ENCODE results near the gene ZKSCAN4.

Gene ZKSCAN4

DNA sequence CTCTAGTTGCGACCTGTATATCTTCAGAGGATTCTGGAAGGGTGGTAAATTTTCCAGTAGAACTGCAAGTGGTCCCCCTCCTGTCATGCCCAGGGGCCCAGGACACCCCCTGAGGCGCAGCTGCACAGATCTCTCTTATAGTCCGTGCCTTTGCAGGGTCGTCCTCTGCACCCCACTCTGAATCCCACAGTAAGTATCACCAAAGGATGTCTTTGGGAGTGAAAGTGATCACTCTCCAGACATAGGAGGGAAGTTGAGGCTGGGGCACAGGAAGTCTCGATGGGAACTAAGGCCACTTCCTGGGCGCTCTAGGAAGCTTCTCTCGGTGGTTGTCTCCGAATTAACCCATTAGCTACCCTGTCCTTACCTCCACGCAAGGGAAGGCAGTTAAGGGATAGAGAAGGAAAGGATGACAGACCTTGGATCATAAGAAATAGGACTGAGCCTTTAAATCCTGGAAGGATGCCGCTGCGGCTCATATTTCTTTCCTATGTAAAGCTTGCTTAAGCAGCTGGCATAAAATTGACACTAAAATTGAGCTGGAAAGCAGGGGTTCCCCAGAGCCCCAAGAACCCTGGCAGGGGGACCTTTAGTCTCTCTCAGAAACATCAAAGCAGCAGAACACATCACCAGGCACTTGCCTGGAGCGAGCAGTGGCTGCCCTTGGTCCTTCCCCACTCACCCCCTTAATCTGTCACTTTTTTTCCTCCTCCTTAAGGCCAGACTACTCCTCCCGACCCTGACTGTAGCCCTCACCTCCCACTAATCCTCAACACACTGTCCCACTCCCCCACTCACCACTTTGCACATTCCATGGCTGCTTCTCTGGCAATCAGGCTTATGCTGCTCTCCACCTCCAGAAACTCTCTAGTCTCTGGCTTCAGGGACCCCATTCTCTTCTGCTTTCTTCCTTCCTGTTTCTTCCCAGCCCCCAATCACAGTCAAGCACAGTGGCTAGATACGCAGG is at the start of gene ZKSCAN4:
Gene ZKSCAN4 (minus strand): TSS at position 261 of the 967 bp plus-strand sequence. CDS start 289 bp downstream, outside the sequence.
- DNase-seq = peak; percentile 75

DNA sequence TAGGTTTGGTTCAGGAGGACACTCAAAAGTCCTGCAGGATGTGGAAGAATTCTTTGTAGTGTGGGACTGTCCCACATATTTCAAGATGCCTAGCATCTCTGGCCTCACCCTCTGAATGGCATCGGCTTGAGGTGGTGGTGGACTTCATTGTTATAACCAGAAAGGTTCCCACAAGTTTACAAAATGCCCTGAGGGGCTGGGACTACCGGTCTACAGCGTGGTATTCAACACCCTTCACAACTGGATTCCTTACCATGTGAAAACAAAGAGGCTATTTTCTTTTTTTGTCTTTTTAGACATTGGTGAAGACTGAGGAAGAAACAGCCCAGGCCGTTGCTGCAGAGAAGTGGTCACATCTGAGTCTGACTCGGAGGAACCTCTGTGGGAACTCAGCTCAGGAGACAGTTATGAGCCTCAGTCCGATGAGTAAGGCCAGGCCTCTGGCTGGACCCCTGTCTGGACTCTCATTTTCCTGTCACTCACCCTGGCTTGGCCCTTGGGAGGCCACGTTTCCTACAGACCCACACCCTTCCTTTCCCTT is 44.5 kb upstream of the ZKSCAN4 start:
- DNase-seq = no peak

DNA sequence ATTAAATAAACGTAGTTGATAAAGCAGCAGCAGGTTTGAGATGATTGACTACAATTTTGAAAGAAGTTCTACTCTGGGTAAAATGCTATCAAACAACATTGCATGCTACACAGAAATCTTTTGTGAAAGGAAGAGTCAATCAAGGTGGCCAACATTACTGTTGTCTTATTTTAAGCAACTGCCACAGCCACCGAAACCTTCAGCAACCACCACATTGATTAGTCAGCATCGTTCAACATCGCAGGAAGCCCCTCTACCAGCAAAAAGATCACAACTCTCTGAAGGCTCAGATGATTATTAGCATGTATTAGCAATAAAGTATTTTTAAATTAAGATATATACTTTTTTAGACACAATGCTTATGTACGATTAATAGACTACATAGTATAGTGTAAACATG is 43.3 kb upstream of the ZKSCAN4 start:
- no peak for DNase-seq

DNA sequence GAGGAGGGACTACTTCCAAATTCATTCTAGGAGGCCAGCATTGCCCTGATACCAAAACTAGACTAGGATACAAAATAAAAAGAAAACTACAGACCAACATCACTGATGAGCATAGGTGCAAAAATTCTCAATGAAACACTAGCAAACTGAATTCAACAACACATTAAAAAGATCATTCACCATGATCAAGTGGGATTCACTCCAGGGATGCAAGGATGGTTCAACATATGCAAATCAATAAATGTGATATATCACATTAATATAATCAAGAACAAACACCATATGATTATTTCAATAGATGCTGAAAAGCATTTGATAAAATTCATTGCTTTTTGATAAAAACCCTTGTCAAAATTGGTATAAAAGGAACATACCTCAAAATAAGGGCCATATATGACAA is 39.5 kb upstream of the ZKSCAN4 start:
- DNase-seq = no peak

DNA sequence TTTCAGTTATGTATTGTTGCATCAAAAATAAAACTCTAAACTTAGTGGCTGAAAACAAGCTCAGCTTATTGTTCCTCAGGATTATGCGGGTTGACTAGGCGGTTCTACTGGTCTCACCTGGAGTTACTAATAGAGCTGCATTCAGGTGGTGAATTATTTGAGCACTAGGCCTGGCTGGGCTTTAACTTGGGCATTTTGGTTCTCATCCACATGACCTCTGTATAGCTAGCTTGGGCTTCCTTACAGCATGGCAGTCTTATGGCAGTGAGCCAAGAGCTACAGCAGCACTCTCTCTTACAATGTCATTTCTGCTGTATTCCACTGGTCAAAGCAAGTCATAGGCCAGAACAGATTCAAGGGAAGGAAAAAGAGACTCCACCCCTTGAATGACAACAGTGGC is 30.9 kb upstream of the ZKSCAN4 start:
- DNase-seq = no peak

DNA sequence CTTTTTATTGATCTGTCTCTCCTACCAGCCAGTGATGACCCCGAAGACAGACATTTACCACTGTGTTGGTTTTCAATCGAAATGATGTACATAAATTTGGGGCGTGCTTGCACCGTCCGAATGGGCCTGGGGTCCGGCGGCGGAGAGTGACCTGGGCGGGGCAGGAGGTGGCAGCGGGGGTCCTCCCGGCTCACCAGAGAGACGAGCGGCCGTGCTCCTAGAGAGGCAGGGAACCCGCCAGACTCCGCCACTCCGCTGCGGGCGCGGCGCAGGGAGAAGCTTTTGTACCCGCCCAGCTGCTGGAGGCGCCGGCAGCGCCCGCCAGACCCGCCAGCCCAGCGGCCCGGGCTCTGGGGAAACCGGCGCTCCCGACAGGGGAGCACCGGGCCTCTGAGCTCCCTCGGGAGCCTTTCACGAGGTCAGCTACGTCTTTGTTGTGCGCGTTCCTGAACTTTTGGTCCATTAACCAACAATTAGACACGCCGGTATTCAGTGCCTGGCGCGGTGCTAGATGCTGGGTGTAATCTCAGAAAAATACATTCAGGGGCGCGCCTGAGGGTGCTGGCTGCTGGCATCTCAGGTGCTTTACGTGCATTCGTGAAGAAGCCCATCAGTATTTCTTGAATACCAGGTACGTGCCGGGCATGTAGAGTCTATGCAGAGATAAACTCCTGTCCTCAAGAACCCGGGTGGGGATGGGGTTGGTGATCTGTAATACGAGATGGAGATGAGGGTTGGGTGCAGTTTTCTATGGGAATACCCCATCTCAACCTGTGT is 29.4 kb upstream of the ZKSCAN4 start, which contains the start of gene PGBD1:
Gene PGBD1 (plus strand): TSS at position 285 of the 777 bp plus-strand sequence. CDS start 2,242 bp downstream, outside the sequence.
- peak; percentile 11 for DNase-seq

DNA sequence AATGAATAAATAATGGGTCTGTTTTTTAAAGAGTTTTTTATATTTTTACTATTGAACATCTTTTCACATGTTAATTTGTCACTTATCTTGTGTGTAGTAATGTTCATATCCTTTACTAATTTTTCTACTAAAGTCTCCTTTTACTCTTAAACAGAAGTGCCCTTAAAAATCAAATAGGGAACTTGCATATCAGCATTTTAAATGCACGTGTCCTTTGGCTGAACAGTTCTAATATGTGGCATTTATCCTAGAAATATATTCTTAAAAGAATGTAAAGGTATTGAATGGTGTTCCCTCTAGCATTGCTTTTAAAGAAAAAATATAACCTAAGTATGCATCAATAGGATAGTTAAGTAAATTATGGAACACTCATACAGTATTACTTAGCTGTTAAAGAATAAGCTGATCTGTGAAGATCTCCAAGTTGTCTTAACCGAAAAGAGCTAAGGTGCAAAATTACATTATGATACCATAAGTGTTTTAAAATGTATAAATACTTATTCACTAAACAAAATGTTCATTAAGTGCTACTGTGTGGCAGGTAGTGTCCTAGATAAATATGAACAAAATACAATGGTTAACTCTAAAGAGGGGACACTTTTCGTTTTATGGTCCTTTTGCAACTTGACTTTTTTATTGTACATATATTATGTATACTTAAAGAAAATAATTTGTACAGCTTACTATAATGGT is 28.7 kb upstream of the ZKSCAN4 start:
- no peak for DNase-seq

DNA sequence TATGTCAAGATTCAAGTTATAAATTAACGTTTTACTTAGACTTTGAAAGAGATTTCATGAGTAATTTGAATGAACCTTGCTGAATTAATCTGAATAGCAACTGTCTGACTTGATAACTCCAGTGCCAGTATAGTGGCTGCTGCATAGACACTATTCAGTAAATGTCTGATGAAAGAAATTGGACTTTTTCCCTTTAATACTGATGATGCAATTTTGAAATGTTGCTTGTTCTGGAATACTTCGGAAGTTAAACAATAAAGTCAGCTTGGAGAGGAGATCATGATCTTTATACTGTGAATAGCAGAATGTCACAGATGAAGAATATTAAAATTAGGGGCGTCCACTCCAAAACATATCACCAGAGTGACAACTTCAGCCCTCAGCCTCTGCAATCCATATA is 25.7 kb upstream of the ZKSCAN4 start:
- DNase-seq = no peak

DNA sequence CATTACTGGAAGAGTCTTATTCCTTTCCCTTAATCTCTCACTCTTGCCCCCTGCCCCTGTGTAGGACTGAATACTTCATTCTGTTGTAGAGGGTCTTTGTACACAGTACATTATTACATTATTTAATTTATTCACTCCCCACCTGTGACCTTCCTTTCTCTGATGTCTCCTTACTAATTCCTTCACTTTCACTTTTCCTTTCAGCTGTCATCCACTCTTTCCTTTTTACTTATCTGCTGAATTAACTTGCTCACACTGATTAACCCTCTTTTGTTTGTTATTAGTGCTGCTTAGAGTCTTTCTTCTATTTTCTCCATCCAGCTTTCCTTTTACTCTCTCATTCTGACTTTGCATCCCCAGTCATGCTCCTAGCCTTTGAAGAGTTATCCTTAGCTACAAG is 22.8 kb upstream of the ZKSCAN4 start:
- DNase-seq = no peak

DNA sequence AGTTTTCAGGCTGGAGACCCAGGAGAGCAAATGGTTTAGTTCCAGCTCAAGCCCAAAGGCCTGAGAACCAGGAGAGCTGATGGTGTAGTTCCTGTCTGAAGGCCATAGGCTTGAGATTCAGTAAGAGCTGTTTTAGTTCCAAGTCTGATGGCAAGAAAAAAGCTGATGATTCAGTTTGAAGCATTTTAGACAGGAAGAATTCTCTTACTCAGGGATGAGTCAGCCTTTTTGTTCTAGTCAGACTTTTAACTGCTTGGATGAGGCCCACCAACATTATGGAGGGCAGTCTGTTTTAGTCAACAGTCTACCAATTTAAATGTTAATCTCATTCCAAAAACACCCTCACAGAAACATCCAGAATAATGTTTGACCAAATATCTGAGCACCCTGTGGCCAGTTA is 17.4 kb upstream of the ZKSCAN4 start:
- DNase-seq = peak; percentile 1

DNA sequence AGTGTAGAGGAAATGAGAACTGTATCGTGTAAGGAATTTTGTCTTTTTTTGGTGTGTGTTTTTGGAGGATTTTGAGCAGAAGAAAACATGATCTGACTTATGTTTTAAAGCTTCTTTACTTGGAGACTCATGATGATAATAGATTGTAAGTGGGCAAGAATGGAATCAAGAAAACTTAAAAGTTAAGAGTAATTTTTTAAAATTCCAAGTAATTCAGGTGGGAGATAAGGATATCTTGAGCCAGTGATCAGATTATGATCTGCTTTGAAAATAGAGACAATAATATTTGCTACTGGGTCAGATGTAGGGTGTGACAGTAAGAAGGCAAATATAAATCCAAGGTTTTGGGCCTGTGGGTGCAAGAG is 15.6 kb upstream of the ZKSCAN4 start:
- DNase-seq = no peak

DNA sequence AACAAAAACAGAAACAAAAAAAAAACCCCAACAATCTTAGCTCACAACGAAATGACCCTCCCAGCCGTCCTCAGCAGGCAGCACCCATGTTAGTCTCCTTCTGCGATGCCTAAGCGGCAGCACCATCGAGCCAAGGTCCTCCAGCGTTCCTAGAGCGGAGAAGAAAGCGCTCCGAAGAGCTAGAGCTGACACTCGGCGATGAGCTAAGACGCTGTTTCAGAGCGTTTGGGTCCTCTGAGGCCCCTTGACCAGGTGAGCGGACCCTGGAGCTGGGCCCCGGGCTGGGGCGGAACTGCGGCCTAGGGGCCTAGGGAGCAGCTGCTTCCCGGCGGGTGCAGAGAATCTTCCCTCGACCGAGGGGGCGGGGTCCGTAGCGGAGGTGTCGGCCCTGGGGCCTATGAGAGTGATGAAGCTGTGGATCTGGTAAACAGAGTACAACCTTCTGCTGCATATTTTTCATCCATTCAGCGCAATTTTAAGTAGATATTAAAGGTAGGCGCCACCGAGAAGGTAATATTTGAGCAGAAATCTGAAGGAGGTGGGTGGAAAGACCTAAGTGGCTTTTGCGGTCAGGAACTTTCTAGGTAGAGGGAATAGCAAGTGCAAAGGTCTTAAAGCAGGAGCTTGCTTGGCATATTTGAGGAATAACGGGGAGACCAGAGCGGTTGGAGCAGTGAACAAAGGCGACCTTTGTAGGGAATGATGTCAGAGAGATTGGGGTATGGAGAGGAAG is 15.1 kb upstream of the ZKSCAN4 start, which contains the start of gene ZSCAN26:
Gene ZSCAN26 (plus strand): TSS at position 182 of the 733 bp plus-strand sequence. CDS start 4,777 bp downstream, outside the sequence.
- DNase-seq = peak; percentile 88

DNA sequence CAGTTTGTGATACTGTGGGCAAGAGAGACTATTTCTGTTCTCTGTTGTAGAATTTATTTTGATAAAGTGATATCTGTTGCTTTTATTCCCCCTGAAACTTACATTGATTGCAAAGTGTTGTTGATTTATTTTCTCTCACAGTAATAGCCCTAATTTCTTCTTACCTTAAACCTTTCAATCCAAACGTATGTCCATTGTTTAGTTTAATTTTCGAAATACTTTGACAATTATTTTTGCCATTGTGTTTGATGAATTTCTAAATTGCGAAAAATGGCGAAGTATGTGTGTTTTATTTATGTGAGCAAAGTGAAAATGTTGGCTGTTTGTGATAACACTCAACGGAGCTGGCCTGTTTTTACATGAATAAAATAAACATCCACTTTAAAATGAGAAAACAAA is 14.5 kb upstream of the ZKSCAN4 start:
- DNase-seq = no peak

DNA sequence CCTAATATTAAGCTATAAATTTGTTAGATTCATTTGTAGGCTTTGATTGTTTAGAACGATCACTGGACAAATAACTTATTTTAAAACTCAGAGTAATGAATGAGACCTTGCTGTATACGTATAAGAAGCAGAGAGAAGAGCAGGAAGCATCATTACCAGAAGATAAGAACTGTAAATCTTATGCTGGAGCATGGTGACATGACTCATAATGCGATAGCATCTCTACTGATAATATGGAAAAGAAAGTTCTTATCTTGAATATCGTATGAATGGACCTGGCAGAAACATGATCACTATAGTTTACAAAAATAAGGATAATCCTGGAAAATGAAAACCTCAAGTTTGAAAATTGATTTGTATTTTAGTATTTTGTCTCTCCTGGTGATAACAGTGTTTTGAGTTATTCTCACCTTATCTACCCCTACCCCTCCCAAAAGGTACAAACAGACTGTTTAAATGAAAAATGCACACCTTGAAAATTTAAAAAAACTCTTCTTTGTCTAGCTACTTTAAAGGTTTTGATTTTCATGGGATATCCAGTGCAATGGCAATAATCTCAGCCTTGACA is 12.8 kb upstream of the ZKSCAN4 start:
- no peak for DNase-seq

DNA sequence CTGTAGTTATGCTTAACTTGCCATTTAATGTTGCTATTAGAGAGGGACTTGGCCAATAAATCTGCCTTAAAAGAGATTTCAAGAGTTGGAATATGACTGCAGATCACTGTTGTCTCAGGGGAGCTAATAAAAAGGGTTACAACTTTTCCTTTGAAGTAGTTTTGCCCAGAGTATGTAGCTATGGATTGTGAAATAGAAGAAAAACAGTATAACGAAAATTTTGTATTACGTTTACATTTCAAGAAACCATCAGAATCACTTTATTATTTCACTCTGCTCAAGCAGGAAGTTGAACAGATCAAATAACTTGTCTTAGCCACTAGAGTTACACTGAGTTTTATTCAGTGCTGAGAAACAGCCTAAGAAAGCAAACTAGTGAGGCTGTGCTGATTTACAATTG is 11.9 kb upstream of the ZKSCAN4 start:
- no peak for DNase-seq

DNA sequence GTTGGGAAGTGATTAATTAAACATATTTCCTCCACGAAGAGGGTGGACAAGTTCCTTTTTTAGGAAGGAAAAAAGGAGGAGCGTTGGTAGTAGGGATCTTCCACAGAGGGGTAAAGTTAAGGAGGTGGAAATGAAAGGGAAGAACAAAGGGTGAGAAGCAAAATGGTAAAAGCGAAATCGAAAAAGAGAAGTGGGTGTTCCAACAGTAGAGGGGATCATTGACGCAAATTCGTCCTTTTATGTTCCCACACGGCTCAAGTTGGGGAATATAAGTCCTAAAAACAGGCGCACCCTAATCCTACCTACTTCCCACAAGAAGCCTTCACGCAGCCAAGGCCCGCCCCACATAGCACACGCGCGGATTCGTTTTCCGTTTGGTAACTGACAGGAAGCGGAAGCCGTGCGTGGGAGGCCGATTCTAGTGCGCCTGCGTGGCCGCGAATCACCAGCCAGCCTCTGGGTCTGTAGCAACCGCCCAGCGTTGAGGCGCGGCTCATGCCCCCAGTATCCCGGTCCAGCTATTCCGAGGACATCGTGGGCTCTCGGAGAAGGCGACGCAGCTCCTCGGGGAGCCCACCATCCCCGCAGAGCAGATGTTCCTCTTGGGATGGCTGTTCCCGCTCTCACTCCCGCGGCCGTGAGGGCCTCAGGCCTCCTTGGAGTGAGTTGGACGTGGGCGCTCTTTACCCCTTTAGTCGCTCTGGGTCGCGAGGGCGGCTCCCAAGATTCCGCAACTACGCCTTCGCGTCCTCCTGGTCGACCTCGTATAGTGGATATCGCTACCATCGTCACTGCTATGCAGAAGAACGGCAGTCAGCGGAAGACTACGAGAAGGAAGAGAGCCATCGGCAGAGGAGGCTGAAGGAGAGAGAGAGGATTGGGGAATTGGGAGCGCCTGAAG is 7.1 kb upstream of the ZKSCAN4 start, which contains the start of gene NKAPL:
Gene NKAPL (plus strand): TSS at position 421 of the 901 bp plus-strand sequence. CDS start 75 bp downstream, at position 496.
- DNase-seq = peak; percentile 42

DNA sequence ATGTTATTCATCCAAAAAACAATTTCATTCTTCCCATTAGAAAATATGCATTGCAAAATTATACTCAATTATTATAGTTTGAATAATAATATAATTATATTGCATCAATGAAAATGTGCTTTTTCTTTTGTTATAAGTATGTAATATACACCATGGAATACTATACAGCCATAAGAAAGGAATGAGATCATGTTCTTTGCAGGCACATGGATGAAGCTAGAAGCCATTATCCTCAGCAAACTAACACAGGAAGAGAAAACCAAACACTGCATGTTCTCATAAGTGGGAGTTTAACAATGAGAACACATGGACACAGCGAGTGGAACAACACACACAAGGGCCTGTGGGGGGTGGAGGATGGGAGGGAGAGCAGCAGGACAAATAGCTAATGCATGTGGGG is 5.0 kb upstream of the ZKSCAN4 start:
- no peak for DNase-seq

DNA sequence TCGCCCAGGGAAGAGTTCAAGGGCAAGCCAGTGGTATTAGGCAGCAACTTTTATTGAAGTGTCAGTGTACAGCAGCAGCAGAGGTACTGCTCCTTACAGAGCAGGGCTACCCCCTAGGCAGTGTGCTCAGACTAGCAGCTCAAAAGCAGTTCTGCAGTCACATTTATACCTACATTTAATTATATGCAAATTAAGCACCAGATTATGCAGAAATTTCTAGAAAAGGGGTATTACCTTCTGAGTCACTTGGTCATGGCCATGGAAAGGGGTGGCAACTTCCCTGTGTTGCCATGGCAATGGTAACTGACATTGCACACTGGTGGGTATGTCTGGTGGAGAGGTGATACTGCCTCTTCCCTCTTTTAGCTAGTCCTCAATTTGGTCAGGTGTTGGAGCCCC is 2.1 kb upstream of the ZKSCAN4 start:
- no peak for DNase-seq

DNA sequence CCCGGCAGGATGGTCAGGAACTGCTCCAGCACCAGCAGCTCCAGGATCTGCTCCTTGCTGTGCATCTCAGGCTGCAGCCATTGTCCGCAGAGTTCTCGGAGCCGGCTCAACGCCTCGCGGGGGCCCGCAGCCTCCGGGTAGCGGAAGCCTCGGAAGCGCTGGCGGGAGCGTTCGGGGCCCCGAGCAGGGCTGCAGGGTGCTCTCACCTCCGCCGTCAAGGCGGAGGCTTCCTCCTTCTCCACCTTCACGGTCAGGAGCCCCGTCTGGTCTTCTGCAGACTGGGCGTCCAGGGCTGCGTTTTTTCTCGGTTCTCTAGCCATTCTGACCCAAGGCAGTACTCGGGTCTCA is 434 bp downstream of the ZKSCAN4 start:
- DNase-seq = peak; percentile 4

DNA sequence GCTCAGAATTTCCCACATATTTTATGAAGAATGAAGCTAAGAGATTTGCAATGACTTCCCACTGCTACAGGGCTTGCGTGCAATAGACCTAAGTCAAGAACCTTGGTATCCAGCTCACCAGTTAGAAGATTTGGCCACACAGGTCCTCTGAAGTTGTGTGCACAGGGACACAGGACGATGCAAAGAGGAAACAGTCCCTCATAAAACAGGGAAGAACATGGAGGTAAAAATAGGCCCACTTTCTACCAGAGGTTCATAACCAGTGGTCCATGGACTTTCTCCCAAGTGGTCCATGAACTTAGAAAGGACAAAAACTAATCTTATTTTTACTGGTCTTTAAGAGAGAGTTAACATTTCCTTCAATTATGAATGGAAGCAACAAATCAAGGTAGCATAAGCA is 1.3 kb downstream of the ZKSCAN4 start:
- no peak for DNase-seq

DNA sequence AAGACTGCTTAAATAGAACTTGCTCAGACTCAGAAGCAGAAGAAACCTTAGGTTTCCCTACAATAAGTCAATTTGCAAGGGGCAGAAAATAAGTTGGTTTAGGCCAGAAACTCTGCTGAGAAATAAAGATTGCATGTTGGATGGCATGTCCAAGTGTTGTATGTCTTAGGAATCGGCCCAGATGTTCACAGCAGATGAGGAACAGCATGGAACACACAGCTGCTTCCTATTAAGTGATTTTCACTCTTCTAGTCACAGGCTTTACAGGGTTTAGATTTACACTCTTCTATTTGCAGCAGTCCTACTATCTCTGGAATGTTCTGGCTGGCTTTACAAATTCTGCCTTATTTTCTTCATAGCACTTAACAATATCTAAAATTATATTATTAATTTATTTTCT is 3.2 kb downstream of the ZKSCAN4 start:
- DNase-seq = no peak

Data from stimulated activated naive CD4-positive, alpha-beta T cell treated with Interleukin-2 at 50 U/mL for 16 hours (primary cell).